Testis (tissue), 3 donors: ENCODE measurements around the gene MPDZ. TPM values are rescaled to one million over a fixed set of nuclear protein-coding genes. Genes with fewer than 3 reads are reported as not detected.

Experiments used
- DNase-seq: peaks from one replicate; pipeline ENCODE4 v3.0.0-alpha.2; 2019
- H3K27ac ChIP-seq, 2 donors: fragments of 200-600 bp; sonication (generic); one replicate each; pipeline ENCODE4 v1.5.1; 2019
- H3K27me3 ChIP-seq: fragments of 200-600 bp; sonication (generic); one replicate; pipeline ENCODE4 v1.5.1; 2019
- H3K36me3 ChIP-seq: fragments of 200-600 bp; sonication (generic); one replicate; pipeline ENCODE4 v1.5.1; 2017; ENCODE audit warnings: low read depth; ENCODE audit errors: missing control alignments
- H3K4me1 ChIP-seq: fragments of 200-600 bp; sonication (generic); one replicate; pipeline ENCODE4 v1.5.1; 2019
- H3K4me3 ChIP-seq, 2 donors: fragments of 200-600 bp; sonication (generic); one replicate each; pipeline ENCODE4 v1.5.1; 2017 to 2019
- H3K9me3 ChIP-seq: fragments of 200-600 bp; sonication (generic); one replicate; pipeline ENCODE4 v1.5.1; 2017
- POLR2A ChIP-seq: fragments of 450-650 bp; IDR thresholded peaks from one replicate; pipeline ENCODE4 v1.6.1; 2017; ENCODE audit warnings: antibody characterized with exemption, mild to moderate bottlenecking, moderate library complexity
- WGBS, 2 donors: methylation state at CpG; one replicate each; pipeline ENCODE4 v1.1.5; 2018; 5-methylcytosine and 5-hydroxymethylcytosine counted together
- intact Hi-C: fragments of 100-400 bp; cut with DNase I; formaldehyde crosslinking; loops from one replicate; pipeline ENCODE4 v1.15.1; 2023; ENCODE audit warnings: low total_unique reads
- polyA plus RNA-seq: library from polyadenylated mRNA; stranded (reverse); fragments of 350-450 nt; fragmentation: Illumina TruSeq; extraction: RNeasy Lipid Tissue Mini Kit (QIAGEN cat#74804); gene quantifications from one replicate; pipeline ENCODE4 v1.2.3, GENCODE V29; 2014; ENCODE audit warnings: low read depth, low replicate concordance; ENCODE audit not compliant: insufficient read depth
- total RNA-seq, 2 donors: library from RNA; depleted of rRNA; stranded (reverse); fragments of >200 nt; gene quantifications; one replicate each; pipeline ENCODE4 v1.2.3, GENCODE V29; 2016
- TF ChIP-seq, protein P1 (sequence below), 3 experiments: fragments of 450-650 bp in 2 of 3; fragments of 200-600 bp in 1 of 3; sonication (generic) in 1 of 3; IDR thresholded peaks; one replicate each; pipeline ENCODE4 v1.5.1; 2016 to 2019; ENCODE audit warnings: antibody characterized with exemption in 3 of 3, mild to moderate bottlenecking in 2 of 3, moderate library complexity in 1 of 3

The MPDZ gene
- total and polyA plus RNA-seq, 3 donors from 2014 or later: 25.4 to 42.8 (median 38.2) TPM

DNA sequence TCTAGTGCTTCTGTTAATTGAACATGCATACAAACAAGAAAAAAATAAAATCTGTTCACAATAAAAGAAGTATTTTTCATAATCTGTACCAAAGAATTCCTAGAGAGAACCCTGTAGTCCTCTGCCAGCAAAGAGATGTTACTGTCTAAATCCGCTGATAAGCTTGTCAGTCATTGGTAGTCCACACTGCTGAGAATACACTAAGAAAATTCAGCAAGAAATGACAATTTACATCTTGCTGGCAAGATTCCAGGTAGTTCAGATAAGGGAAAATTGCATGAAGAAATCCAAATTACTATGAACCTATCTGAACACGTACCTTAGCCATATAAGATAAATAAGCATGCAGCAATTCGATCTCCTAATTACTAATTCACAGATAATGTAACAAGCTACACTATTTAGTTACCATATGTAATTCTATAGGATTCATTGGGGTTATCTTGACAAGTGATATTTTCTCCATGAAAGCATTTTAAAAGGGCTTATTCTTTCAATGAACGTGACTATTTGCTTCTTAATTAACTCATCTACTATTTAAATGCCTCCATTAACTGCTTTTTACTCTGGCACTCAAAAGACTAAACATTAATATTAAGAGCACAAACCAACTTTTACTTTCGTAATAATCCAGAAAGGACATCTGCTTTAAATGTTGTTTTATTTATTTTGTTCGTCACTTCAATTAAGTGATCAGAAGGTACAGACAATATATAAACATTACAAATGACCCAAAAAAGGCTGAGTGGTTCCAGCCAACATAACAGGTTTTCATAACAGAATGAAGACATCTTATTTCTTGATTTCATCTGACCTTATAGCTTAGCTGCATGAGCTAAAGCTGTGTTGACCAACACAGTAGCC lies 9.7 kb downstream of the MPDZ start:
- intact Hi-C loops: no loop called here
- Histone ChIP-seq H3K27ac (no peak overlapping the region), H3K9me3 (no peaks in the 10 kb centered on the region), H3K4me1 (no peaks in the 10 kb centered on the region), H3K27me3 (no peaks in the 10 kb centered on the region), H3K36me3 (no peaks in the 10 kb centered on the region), H3K4me3 (no peak overlapping the region)
- TF ChIP-seq, protein P1, sequence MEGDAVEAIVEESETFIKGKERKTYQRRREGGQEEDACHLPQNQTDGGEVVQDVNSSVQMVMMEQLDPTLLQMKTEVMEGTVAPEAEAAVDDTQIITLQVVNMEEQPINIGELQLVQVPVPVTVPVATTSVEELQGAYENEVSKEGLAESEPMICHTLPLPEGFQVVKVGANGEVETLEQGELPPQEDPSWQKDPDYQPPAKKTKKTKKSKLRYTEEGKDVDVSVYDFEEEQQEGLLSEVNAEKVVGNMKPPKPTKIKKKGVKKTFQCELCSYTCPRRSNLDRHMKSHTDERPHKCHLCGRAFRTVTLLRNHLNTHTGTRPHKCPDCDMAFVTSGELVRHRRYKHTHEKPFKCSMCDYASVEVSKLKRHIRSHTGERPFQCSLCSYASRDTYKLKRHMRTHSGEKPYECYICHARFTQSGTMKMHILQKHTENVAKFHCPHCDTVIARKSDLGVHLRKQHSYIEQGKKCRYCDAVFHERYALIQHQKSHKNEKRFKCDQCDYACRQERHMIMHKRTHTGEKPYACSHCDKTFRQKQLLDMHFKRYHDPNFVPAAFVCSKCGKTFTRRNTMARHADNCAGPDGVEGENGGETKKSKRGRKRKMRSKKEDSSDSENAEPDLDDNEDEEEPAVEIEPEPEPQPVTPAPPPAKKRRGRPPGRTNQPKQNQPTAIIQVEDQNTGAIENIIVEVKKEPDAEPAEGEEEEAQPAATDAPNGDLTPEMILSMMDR (IDR thresholded peaks at IDR 0.05): no peak
- TF ChIP-seq POLR2A: no peak
- no peak for DNase-seq
- WGBS, 2 donors: 72 to 83% methylated on average over 6 of the region's 6 CpGs

DNA sequence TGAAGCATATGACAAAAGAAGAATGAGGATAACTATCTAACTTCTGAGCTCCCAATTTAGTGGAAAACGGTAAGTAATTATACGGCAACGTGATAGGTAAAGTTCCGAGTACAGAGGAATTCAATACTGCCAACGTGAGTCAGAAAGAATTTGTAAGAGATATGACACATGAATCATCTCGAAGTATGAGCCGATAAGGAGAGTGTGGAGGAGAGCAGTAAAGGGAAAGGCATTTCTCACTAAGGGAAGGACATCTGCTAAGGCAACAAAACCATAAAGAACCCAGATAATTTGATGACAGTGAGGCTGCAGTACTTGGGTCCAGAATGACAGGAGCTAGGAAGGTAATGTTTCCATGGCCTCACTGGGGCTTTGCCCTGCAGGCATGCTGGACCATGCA lies 11.0 kb downstream of the MPDZ start:
- no peaks in the 10 kb centered on the region for H3K36me3 ChIP-seq
- 64 to 73% methylated on average over 7 of the region's 7 CpGs for WGBS, 2 donors
- H3K4me3 ChIP-seq: no peak overlapping the region
- no peak for TF ChIP-seq POLR2A
- TF ChIP-seq, protein P1 (IDR thresholded peaks at IDR 0.05): no peak
- intact Hi-C loops: no loop called here
- H3K9me3 ChIP-seq: no peaks in the 10 kb centered on the region
- no peaks in the 10 kb centered on the region for H3K4me1 ChIP-seq
- no peaks in the 10 kb centered on the region for H3K27me3 ChIP-seq
- no peak overlapping the region for H3K27ac ChIP-seq
- DNase-seq: no peak

DNA sequence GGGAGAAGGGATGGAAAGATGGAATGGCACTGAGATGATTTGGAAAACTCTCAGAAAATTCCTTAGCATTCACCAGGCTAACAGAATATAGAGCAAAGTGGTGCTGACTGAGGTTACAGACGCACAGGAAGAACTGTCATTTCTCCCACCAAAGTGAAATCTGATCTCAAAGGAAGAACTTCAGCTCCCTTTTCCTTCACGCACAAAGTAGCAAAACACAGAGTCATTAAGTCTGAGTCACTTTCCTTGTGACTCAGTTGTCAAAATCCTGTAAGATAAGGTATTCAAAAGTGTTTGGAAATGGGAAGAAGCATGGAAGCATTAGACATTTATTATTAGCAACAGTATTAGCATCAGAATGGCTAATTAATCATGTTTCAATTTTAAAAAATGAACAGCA lies 11.7 kb downstream of the MPDZ start:
- Histone ChIP-seq H3K36me3 (no peaks in the 10 kb centered on the region), H3K27me3 (no peaks in the 10 kb centered on the region), H3K27ac (no peak overlapping the region), H3K4me3 (no peak overlapping the region), H3K9me3 (no peaks in the 10 kb centered on the region), H3K4me1 (no peaks in the 10 kb centered on the region)
- TF ChIP-seq, protein P1 (IDR thresholded peaks at IDR 0.05): no peak
- TF ChIP-seq POLR2A: no peak
- DNase-seq: no peak
- 50 to 53% methylated on average over 2 of the region's 2 CpGs for WGBS, 2 donors
- intact Hi-C loops: no loop called here

- Histone ChIP-seq H3K27ac (no peak overlapping the region), H3K36me3 (no peaks in the 10 kb centered on the region), H3K4me1 (no peaks in the 10 kb centered on the region), H3K4me3 (no peak overlapping the region), H3K9me3 (no peaks in the 10 kb centered on the region), H3K27me3 (no peaks in the 10 kb centered on the region)
- DNase-seq: no peak
- WGBS, 2 donors: 37 to 41% methylated on average over 2 of the region's 2 CpGs
- TF ChIP-seq, protein P1 (IDR thresholded peaks at IDR 0.05): no peak
- TF ChIP-seq POLR2A: no peak
- intact Hi-C loops: no loop called here
Measured at GRCh38 chr9:13266167-13266566, 13.3 kb downstream of the MPDZ start.

GRCh38 chr9:13264788-13265187 lies 14.7 kb downstream of the MPDZ start:
- H3K9me3 ChIP-seq: no peaks in the 10 kb centered on the region
- H3K27me3 ChIP-seq: no peaks in the 10 kb centered on the region
- no peak overlapping the region for H3K4me3 ChIP-seq
- no peak overlapping the region for H3K27ac ChIP-seq
- DNase-seq: no peak
- no peaks in the 10 kb centered on the region for H3K4me1 ChIP-seq
- TF ChIP-seq POLR2A: no peak
- TF ChIP-seq, protein P1 (IDR thresholded peaks at IDR 0.05): no peak
- no peaks in the 10 kb centered on the region for H3K36me3 ChIP-seq
- intact Hi-C loops: no loop called here
